Choroid plexus epithelial cell (primary cell): ENCODE measurements around the gene FAM200A.
"Not testable (repeated sequence)": the region's sequence is repeated elsewhere in the genome, so short reads cannot be mapped to it uniquely, and the experiment has no call there.

ENCODE experiments used
- DNase-seq: peaks from one replicate; pipeline ENCODE4 v3.0.0-alpha.2; 2010; ENCODE audit warnings: low read depth
- H3K4me3 ChIP-seq: 2 replicates; pipeline ENCODE4 v1.5.1; 2011; ENCODE audit warnings: low read depth, mild to moderate bottlenecking, control low read depth, low read length, moderate library complexity
- CTCF ChIP-seq: conservative IDR thresholded peaks from 2 replicates; pipeline ENCODE4 v1.5.1; 2011; ENCODE audit warnings: low read depth, mild to moderate bottlenecking, control low read depth, inconsistent platforms, low read length, moderate library complexity

FAM200A gene

GRCh38 chr7:99525713-99526440, 26.0 kb downstream of the FAM200A start:
- peak; percentile 47 for TF ChIP-seq CTCF
- H3K4me3 ChIP-seq, result no peak overlapping the region
- DNase-seq, result peak; percentile 30

DNA sequence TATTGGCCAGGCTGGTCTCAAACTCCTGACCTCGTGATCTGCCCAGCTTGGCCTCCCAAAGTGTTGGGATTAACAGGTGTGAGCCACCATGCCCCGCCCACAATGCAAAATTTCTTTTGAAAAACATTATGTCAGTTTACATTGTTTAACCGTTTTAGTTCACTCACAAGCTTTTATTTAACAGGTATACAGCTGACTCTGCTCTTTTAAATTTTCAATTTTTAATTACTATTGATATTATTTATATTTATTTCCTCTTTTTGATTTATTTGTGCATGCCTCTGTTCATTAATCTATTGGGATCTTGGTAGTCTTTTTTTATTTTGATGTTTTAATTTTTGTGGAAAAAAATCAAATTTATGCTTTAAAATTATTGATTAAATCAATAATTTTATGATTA, 30.5 kb downstream of the FAM200A start:
- TF ChIP-seq CTCF, result no peak
- no peak overlapping the region for H3K4me3 ChIP-seq
- no peak for DNase-seq

- peak; percentile 49 for DNase-seq
- TF ChIP-seq CTCF, result no peak
- no peak overlapping the region for H3K4me3 ChIP-seq
These were observed 37.9 kb downstream of the FAM200A start for GRCh38 chr7:99514050-99514449.

DNA sequence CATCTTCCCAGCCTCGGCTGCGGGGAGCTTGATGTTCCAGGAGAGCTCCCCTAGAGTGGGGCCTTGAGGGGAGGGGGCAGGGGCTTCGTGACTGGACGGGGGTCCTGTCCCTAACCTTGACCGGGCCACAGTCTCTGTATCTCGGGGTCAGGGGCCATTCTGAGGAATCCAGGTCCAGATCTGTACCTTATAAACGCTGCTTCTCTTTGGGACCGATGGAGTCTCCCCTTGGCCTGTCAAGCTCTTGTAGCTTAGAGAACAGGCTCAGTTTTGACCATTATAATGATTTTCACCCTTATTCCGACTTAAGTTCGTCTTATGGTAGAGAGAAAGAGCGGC, 46.6 kb downstream of the FAM200A start:
- TF ChIP-seq CTCF, result no peak
- H3K4me3 ChIP-seq, result peak overlapping the region; percentile 74
- peak; percentile 34 for DNase-seq

- TF ChIP-seq CTCF, result no peak
- DNase-seq, result peak; percentile 98
- peak within 1 kb of the TSS; percentile 74 for H3K4me3 ChIP-seq
These were observed 47.2 kb downstream of the FAM200A start, which contains the start of gene ZKSCAN5 for GRCh38 chr7:99504603-99505323. Gene ZKSCAN5, plus strand, starts transcription at chr7:99504662. Its CDS starts 1,383 bp downstream, at chr7:99506045.

- no peak for TF ChIP-seq CTCF
- no peak for DNase-seq
- peak overlapping the region; percentile 74 for H3K4me3 ChIP-seq
These were observed 47.7 kb downstream of the FAM200A start for GRCh38 chr7:99504281-99504602.

GRCh38 chr7:99501236-99501635, 50.7 kb downstream of the FAM200A start:
- H3K4me3 ChIP-seq, DNase-seq: not testable (repeated sequence)
